Measurements from ENCODE around the gene ZFPM1. TPM values are rescaled to one million over a fixed set of nuclear protein-coding genes. Genes with fewer than 3 reads are reported as not detected.
"Not testable (repeated sequence)": the region's sequence is repeated elsewhere in the genome, so short reads cannot be mapped to it uniquely, and the experiment has no call there.

Gene ZFPM1
- total RNA-seq, 1 donor from 2014 or later: 3.6 TPM

DNA sequence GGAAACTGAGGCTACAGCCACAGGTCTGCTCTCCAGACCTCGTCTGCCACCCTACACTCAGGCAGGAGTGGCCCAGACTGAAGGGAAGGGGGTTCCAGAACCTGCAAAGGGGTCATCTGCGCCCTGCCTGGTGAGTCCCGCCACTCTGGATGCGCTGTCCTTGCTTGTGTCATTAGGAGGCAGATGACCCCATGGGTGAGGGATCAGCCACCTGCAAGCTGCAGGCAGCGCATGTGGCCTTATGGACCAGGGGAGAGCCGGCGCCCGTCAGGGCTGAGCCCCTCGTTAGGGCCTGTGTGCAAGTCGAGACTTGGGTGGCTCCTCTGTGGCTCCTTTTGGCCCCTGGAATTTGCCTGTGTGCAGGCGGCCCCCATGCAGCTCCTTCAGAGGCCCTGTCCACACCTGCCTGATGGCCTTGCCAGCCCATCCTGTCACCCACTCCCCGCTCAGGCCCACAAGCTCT is 5.7 kb downstream of the ZFPM1 start:
- intact Hi-C loops (cut with DNase I): no loop called here
- no peak for DNase-seq
- no peak for ATAC-seq (ENCODE audit: poor library complexity)

DNA sequence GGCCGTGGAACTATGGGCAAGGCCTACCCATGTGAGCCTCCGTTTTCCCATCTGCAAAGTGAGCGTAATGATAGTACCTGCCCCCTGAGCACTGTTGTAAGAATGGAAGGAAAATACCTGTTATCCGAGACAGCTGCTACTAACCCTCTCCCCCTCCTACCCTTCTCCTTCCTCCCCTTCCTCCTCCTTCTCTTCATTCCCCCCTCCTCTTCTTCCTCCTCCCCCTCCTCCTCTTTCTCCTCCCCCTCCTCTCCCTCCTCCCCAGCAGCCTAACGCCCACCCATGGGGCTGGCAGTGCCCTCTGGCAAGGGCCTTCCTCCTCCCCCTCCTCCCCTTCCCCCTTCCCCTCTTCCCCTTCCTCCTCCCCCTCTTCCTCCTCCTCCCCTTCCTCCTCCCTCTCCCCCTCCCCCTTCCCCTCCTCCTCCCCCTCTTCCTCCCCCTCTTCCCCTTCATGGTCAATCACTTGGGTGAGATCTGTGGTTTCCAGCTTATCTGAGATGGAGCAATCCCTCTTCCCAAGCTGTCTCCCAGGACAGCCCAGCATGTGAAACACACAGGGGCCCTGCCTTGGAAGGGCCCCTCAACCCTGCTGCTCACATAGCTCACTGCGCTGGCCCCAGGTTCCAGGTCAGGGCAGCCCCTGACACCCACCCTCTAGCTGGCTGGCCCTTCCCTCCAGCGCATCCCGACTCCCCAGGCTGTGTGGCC is 6.4 kb downstream of the ZFPM1 start:
- ATAC-seq (ENCODE audit: poor library complexity) (no peak), DNase-seq (no peak)
- intact Hi-C loops (cut with DNase I): no loop called here

DNA sequence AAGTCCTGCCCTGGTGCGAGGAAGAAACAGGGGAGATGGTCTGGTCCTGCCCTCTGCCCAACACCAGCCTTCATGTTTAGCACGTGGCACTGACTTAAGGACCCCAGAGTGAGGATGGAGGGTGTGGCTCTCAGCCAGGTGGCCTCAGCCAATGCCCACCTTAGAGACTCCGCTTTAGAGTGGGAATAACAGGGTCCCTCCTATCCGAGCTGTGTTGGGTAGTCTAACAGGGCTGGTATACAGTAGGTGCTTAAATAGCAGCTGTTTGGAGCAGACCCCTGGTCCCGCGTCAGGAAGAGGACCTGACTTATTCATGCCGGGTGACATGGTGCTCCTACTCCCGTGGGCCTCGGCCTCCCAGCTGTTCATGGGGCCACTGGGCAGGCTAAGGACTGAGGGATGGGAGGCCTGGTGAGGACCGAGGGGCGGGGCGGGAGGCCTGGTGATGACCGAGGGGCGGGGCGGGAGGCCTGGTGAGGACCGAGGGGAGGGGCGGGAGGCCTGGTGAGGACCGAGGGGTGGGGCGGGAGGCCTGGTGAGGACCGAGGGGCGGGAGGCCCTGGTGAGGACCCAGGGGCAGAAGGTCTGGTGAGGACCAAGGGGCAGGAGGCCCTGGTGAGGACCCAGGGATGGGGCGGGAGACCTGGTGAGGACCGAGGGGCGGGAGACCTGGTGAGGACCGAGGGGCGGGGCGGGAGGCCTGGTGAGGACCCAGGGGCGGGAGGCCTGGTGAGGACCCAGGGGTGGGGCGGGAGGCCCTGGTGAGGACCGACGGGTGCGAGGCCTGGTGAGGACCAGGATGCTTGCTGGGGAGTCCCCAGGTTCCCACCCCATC is 7.6 kb downstream of the ZFPM1 start:
- no peak for ATAC-seq (ENCODE audit: poor library complexity)
- DNase-seq: no peak
- intact Hi-C loops (cut with DNase I): no loop called here

DNA sequence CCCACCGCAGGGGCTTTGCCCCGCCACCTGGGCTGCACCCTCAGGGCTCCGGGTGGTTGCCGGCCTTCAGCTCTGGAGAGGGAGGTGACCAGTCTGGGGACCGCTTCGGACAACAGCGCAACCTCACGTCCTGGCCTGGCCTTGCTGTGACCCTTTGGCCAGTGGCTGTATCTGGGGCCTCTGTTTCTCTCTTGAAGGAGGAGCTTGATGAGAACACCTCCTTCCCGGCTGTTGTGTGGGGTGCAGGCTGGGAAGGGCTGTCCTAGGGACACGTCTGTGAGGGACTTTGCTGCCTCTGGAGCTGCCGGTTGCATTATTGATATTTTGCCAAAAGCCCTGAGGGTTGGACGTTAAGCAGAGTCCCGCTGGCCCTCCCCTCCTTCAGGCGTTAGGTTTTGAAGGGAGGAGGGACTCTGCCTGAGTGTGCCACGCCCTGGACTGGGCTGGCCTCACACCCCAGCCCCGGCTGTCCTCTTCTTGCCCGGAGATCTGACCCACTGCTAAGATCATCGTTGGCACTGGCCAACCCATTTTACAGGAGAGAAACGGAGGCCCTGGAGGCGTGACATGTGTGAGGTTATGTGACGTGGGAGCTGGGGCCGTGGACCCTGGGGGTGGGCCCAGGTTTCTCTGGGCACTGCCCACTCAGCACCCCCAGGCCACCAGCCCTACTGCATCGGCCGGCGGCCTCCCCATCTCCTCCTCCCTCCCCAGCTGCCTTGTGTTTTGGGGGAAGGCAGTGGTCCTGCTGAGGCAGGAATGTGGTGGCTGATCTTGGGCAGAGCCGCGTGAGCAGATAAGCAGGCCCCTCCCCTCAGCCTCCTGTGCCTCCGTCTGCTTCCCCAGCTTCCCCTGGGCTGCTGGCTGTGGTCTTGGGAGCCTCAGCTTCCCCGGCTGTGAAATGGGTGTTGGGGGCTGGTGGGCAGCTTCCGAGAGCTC is 8.5 kb downstream of the ZFPM1 start:
- intact Hi-C loops (cut with DNase I): no loop called here
- peak; percentile 43 for ATAC-seq (ENCODE audit: poor library complexity)
- no peak for DNase-seq

DNA sequence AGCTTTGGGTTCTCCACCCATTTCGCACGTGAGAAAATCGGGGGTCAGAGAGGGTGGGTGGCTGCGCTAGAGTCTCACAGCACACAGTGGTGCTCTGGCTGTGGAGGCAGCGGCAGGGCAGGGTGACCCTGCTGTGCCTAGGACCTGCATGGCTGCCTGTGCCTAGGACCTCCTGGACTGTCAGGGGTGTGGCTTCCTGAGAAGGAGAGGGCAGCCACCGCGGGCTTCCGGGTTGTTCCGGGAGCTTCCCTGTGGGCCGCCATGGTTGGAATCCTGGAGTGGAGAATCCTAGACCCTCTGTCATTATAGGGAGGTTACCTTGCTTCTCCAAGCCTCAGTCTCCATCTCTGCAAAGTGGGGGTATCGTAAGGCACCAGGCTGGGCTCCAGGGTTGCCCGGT is 9.3 kb downstream of the ZFPM1 start:
- intact Hi-C loops (cut with DNase I): no loop called here
- no peak for ATAC-seq (ENCODE audit: poor library complexity)

DNA sequence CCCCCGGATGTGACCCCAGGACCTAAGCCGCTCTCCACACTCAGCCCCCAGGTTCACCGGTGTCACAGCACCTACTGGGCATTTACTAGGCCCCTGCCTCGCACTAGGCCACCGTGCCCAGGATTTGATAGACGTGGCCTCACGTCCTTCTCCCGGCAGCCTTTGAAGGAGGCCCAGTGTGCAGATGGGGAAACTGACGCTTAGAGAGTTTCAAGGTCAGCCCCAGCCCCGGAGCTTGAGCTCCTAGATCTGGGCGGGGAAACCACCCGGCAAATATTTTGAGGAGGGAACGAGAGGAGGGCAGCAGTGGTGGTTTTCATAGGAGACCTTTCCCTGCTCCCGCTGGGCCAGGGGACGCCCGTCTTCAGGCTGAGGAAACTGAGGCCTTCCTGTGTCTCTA is 10.3 kb downstream of the ZFPM1 start:
- ATAC-seq (ENCODE audit: poor library complexity) (no peak), DNase-seq (no peak)
- intact Hi-C loops (cut with DNase I): no loop called here

More for the DNA sequence above, 9.3 kb downstream of the ZFPM1 start:
- no peak for DNase-seq

DNA sequence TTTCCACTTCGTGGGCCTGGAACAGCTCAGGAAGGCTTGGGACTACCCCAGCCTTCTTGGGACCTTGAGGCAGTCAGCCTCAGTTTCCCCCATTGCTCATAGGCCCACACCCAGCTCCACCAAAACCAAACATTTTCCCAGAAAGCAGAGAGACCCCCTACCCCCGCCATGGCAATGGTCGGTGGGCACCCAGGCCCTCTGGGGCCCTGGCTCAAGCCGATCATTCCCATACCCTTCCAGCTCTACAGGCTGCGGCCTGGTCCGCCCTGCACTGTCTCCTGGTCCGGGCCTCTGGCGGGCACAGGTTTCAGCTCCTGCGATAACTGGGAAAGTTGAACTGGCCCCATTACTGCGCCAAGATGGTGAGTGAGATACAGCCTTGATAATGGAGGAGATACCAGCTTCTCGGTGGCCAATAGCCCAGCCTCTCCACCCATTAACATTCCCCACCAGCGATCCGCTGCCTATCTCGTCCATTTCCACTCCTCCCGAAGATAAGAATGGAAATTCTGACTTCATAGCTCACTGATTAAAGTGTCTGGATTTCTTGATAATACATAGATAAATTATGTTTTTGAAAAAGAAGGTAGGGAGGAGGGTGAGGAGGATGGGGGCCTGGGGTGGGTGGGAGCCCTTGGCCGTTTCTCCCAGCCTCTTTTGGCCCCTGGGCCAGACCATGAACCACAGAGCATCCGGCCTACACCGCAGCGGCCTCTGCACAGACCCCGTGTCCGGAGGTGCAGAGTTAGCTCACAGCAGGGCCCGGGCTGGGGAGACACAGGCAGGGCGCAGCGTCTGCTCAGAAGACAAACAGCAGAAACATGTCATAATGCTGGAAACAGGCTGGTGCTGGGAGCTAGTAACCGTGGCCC is 11.6 kb downstream of the ZFPM1 start:
- no peak for ATAC-seq (ENCODE audit: poor library complexity)
- intact Hi-C loops (cut with DNase I): no loop called here
- DNase-seq: no peak

DNA sequence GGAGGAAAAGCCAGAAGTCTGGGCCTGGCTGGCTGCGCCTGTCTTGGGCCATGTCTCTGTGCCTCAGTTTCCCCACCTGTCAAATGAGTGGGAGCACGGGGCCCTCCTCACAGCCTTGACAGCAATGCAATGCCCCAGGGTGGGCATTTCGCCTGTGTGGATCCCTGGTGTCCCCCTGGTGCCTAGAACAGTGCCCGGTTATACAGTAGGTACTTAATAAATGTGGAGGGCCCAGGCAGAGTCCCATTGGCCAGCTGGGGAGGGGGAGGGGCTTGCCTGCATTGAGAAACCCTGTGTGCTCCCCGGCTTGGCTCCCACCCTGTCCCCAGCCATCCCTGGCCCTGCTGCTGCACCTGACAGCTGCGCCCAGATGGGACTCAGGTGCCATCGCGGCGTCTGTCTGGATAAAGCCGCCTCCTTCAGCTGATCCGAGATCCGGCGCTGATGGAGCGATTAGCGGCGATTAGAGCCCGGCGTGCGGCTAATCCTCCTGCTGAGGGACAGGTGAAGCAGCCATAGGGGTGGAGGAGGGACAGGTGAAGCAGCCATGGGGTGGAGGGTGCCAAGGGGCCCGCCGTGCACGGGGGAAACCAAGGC is 12.4 kb downstream of the ZFPM1 start:
- no peak for ATAC-seq (ENCODE audit: poor library complexity)
- intact Hi-C loops (cut with DNase I): no loop called here
- DNase-seq: no peak

DNA sequence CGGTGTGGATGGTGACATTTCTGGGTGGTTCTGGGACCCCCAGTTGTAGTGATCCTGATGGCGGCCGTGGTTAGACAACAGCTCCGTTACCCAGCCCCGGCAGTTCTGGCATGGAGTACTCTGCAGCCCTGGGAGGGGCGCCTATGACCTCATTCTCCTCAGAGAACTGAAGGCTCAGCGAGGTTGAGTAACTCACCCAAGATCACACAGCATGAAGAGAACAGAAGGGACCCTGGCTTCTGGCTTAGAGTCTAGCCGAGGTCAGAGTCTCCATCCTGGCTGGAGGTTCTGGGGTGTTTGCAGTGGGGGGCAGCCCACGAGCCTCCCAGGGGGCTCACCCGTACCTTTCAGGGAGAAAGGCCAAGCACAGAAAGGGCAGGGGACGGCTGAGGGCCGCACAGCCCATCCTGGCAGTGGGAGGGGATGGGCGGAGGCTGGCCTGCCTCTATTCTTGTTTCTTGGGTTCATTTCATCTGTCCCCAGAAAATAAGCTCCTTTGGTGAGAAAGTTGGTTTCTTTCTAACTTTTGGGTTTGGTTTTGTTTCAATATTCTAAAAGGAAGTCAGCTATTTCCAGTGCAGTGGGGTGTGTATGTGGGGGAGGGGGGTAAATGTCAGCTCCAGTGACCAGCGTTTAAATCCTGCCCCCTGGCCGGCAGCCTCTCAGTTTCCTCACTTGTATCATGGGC is 13.2 kb downstream of the ZFPM1 start:
- DNase-seq (no peak), ATAC-seq (ENCODE audit: poor library complexity) (no peak)
- intact Hi-C loops (cut with DNase I): no loop called here

DNA sequence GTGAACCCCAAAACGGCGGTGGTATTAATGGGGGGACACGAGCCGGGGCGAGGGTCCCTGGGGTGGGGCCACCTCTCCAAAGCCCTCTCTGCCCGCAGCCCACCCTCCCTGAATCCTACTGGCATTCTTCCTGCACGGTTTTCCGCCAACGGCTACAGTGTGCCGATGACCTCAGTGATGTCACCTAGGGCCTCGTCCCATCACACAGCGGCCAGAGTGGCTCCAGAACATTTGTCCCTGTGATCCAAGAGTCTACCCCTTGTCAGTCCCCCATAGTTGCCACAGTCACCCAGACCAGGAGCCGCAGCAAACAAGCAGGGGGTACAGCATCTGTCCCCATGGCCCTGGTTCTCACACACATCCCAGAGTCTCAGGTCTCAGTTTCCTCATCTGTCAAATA is 13.9 kb downstream of the ZFPM1 start:
- no peak for DNase-seq
- intact Hi-C loops (cut with DNase I): no loop called here
- ATAC-seq (ENCODE audit: poor library complexity): no peak

DNA sequence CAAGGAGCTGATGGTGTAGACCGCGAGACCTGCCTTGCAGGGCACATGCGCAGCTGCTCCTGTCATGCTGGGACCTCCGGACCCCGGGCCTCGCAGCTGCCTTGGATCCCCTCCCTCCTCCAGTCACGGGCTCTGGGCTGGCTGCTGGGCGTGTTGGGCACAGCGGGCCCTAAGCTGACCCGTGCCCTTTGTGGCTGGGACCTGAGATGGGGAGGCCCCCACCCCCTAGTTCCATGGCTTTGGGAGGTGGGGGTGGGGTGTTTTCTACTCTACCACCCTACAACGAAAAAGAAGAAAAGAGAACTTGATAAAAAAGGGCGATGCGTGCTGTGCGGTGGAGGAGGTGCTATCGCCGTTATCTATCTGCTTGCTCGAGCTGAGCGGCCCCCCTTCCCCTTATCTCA is 14.5 kb downstream of the ZFPM1 start:
- ATAC-seq (ENCODE audit: poor library complexity) (no peak), DNase-seq (no peak)
- intact Hi-C loops (cut with DNase I): no loop called here

DNA sequence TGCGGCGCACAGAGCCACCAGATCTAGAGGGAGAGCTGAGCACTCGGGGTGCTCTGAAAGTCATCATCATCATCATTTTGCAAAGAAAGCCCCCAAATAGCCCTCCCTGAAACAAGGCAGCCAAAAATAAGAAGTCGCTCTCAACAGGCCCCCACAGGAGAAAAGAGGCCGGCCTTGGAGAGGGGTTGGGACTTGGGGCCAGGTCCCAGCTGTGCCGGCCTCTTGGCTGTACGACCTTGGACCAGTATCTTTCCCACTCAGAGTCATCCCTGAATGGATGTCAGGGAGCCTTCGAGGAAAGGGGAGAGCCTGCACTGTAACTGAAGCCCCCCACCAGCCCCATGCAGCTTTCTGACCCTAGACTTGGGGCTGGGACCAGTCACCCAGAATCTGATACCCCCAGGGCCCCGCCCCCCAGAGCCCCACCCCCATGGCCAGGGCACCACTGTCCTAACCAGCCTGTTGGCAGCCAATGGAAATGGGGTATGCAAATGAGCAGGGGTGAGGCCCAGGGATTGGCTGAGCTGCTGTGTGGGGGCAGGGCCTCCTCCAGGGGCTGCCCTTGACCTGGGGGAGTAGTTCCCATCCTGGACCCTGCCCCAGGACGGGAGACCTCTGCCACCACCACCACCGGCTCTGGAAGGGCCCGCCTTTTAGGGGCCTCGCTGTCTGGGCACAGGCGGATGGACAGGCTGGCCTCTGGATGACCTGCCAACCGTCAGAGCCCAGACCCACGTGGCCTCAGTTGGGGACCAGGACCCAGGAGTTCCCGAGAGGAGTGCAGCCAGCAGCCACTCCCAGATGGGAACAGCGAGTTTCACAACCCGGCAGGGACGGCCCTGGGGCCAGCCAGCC is 15.4 kb downstream of the ZFPM1 start:
- intact Hi-C loops (cut with DNase I): no loop called here
- no peak for DNase-seq

DNA sequence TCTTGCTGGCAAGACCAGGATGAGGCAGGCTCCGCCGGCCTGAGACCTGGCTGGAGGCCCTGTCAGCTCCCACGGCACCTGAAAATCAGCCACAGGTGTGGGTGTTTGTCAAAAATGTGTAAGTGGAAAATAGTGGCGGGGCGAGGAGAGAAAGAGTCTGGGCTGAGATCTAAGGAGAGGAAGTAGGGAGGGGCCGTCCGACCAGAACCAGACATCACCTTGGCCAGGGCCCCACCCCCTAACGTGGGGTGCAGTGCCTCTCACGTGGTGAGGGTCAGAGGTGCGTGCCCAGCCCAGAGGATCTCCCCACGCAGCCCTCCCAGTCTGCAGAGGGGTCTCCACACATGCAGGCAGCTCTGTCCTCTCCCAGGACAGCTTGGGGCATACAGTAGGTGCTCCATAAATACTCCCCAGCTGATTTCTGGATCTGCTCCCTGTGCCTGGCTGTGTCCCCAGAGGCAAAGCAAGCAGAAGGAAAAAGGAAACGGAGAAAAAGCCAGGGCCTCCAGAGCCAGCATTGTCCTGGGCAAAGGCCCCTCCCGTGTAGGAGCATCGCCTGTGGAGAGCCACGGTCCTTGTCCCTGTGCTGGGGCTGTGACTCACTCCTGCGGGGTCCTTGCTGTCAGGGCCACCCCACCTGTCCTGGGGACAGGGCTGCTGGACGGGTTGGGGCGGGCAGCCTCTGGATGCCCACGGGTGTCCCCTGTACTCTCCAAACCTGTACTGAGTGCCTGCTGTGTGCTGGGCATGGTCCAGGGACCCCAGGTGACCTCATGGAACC is 16.7 kb downstream of the ZFPM1 start:
- no peak for ATAC-seq (ENCODE audit: poor library complexity)
- DNase-seq: no peak
- intact Hi-C loops (cut with DNase I): no loop called here

More for the DNA sequence above, 15.4 kb downstream of the ZFPM1 start:
- ATAC-seq (ENCODE audit: poor library complexity): no peak

DNA sequence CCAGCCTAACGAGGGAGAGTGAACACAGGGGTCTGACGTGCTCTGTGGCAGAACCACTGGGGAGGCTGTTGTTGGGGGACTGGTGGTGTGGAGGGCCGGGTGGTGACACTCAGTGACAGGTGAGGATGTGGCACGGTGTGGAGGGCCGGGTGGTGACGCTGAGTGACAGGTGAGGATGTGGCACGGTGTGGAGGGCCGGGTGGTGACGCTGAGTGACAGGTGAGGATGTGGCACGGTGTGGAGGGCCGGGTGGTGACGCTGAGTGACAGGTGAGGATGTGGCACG is 17.3 kb downstream of the ZFPM1 start:
- ATAC-seq (ENCODE audit: poor library complexity); DNase-seq; intact Hi-C loops (cut with DNase I): not testable (repeated sequence)

DNA sequence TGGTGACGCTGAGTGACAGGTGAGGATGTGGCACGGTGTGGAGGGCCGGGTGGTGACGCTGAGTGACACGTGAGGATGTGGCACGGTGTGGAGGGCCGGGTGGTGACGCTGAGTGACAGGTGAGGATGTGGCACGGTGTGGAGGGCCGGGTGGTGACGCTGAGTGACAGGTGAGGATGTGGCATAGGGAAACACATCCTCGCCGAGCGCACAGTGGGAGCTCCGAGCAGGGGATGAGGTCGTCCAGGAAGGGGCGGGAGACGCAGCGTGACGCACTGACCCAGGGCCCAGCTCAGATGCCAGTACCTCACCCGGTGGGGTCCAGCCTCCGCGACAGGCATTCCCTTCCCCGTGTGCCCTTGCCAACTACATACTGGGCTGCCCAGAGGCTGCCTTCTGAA is 17.6 kb downstream of the ZFPM1 start:
- DNase-seq; ATAC-seq (ENCODE audit: poor library complexity); intact Hi-C loops (cut with DNase I): not testable (repeated sequence)

DNA sequence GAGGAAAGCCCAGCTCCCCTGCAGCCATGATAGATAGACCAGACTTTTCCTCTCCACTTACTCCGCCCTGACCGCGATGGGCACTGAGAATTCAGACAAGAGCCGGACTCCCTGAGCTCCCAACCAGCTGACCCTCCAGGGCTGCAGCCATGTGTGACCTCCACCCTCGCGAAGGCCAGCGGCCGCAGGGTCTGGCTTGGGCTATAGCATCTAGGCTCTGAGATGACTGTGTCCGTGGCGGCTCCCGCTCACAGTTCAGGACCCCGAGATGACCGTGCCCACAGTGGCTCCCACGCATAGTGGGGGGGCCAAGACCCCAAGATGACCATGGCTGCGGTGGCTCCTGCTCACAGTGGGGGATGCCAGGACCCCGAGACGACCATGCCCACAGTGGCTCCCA is 18.0 kb downstream of the ZFPM1 start:
- intact Hi-C loops (cut with DNase I): no loop called here
- DNase-seq: no peak
- ATAC-seq (ENCODE audit: poor library complexity): no peak
